GM21723 (cell line): ENCODE data around the gene CTSK.
"Not testable (repeated sequence)": the region's sequence is repeated elsewhere in the genome, so short reads cannot be mapped to it uniquely, and the experiment has no call there.

Experiments
- ATAC-seq: cut with Tn5 transposase; IDR thresholded peaks from one replicate; pipeline ENCODE4 v1.9.1; 2021; ENCODE audit warnings: mild to moderate bottlenecking, moderate library complexity; ENCODE audit not compliant: unreplicated experiment

CTSK gene

GRCh38 chr1:150808121-150808520 is at the start of gene CTSK:
CTSK (minus strand) TSS chr1:150808260; CDS start chr1:150806805, 1,455 bp downstream.
- ATAC-seq, result no peak

- not testable (repeated sequence) for ATAC-seq
Measured at GRCh38 chr1:150852734-150853133, 44.7 kb upstream of the CTSK start.

GRCh38 chr1:150850801-150851362 is 42.8 kb upstream of the CTSK start:
- ATAC-seq, result not testable (repeated sequence)

GRCh38 chr1:150846473-150847146 is 38.5 kb upstream of the CTSK start:
- no peak for ATAC-seq

GRCh38 chr1:150843474-150843873 is 35.4 kb upstream of the CTSK start:
- no peak for ATAC-seq

GRCh38 chr1:150842964-150843363 is 34.9 kb upstream of the CTSK start:
- ATAC-seq, result no peak

- no peak for ATAC-seq
Measured at GRCh38 chr1:150842343-150842742, 34.3 kb upstream of the CTSK start.

GRCh38 chr1:150841626-150842025 is 33.6 kb upstream of the CTSK start:
- no peak for ATAC-seq

GRCh38 chr1:150840850-150841249 is 32.8 kb upstream of the CTSK start:
- not testable (repeated sequence) for ATAC-seq

GRCh38 chr1:150836129-150836773 is 28.2 kb upstream of the CTSK start:
- no peak for ATAC-seq

- ATAC-seq, result not testable (repeated sequence)
Measured at GRCh38 chr1:150833961-150834360, 25.9 kb upstream of the CTSK start.

GRCh38 chr1:150832597-150832996 is 24.5 kb upstream of the CTSK start:
- ATAC-seq, result no peak

- ATAC-seq, result no peak
Measured at GRCh38 chr1:150829751-150830150, 21.7 kb upstream of the CTSK start.

GRCh38 chr1:150826299-150826698 is 18.2 kb upstream of the CTSK start:
- ATAC-seq, result no peak

- ATAC-seq, result no peak
Measured at GRCh38 chr1:150820730-150821512, 12.9 kb upstream of the CTSK start.

- ATAC-seq, result no peak
Measured at GRCh38 chr1:150815871-150816270, 7.8 kb upstream of the CTSK start.

GRCh38 chr1:150813028-150813707 is 5.1 kb upstream of the CTSK start:
- no peak for ATAC-seq

GRCh38 chr1:150810958-150811659 is 3.0 kb upstream of the CTSK start:
- no peak for ATAC-seq

- ATAC-seq, result no peak
Measured at GRCh38 chr1:150809651-150810050, 1.6 kb upstream of the CTSK start.

- ATAC-seq, result no peak
Measured at GRCh38 chr1:150808846-150809245, 786 bp upstream of the CTSK start.
